ENCODE measurements around the gene PATZ1. TPM values are rescaled to one million over a fixed set of nuclear protein-coding genes. Genes with fewer than 3 reads are reported as not detected.
"Not testable (repeated sequence)": the region's sequence is repeated elsewhere in the genome, so short reads cannot be mapped to it uniquely, and the experiment has no call there.

The PATZ1 gene
- total RNA-seq: 27.6 and 29.0 TPM in 2 replicates
- long read RNA-seq, partial matches to known transcripts: 5 of 8 reads
- long read RNA-seq, other reads (novel, unspliced or antisense): 1 of 8 reads

- Mint-ChIP-seq H3K27ac (ENCODE audit: unreplicated experiment) (peak within 1 kb of the TSS; percentile 89), H3K4me1 (ENCODE audit: unreplicated experiment) (peaks cover 54% of the 10 kb centered on the region), H3K27me3 (ENCODE audit: unreplicated experiment) (no peaks in the 10 kb centered on the region), H3K4me3 (ENCODE audit: unreplicated experiment) (peak within 1 kb of the TSS; percentile 82), H3K36me3 (ENCODE audit: unreplicated experiment) (peaks cover 7% of the 10 kb centered on the region), H3K9me3 (ENCODE audit: unreplicated experiment) (no peaks in the 10 kb centered on the region)
- no peak for TF ChIP-seq CTCF (IDR thresholded peaks at IDR 0.05)
- peak; percentile 90 for DNase-seq (ENCODE audit: extremely low spot score, unreplicated experiment)
These were observed at the start of gene PATZ1 for GRCh38 chr22:31346255-31346732. Gene PATZ1, minus strand, starts transcription at chr22:31346346. Its CDS starts 744 bp downstream, at chr22:31345602.

DNA sequence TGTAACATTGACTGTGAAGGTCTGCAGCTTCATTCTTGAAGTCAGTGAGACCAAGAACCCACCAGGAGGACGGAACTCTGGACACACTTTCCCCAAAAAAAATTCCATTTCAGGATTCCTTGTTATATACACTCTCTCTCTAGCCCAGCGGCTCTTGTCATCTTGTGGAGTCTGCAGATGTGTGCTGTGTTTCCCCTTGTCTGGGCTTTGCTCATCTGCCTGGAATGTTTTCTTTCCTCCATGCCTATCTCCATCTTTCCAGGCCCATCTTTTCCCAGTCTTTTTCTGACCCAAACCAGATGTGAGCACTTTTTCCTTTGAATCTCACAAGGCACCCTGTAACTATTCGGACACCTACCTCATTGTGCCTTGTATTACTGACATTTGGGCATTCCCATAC lies 48.2 kb upstream of the PATZ1 start:
- DNase-seq (ENCODE audit: extremely low spot score, unreplicated experiment): no peak
- Mint-ChIP-seq H3K27ac (ENCODE audit: unreplicated experiment) (no peak overlapping the region), H3K4me3 (ENCODE audit: unreplicated experiment) (no peak overlapping the region), H3K36me3 (ENCODE audit: unreplicated experiment) (no peaks in the 10 kb centered on the region), H3K9me3 (ENCODE audit: unreplicated experiment) (no peaks in the 10 kb centered on the region), H3K4me1 (ENCODE audit: unreplicated experiment) (peaks cover 6% of the 10 kb centered on the region), H3K27me3 (ENCODE audit: unreplicated experiment) (no peaks in the 10 kb centered on the region)
- TF ChIP-seq CTCF (IDR thresholded peaks at IDR 0.05): no peak

DNA sequence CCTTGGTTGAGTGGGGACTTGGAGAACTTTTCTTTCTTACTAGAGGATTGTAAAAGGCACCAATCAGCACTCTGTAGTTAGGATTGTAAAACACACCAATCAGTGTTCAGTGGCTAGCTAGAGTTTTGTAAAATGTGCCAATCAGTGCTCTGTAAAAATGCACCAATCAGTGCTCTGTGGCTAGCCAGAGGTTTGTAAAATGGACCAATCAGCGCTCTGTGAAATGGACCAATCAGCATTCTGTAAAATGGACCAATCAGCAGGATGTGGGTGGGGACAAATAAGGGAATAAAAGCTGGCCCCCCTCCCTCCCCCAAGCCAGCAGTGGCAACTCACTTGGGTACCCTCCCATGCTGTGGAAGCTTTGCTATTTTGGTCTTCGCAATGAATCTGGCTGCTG lies 47.7 kb upstream of the PATZ1 start:
- H3K36me3 Mint-ChIP-seq (ENCODE audit: unreplicated experiment): no peaks in the 10 kb centered on the region
- no peak overlapping the region for H3K4me3 Mint-ChIP-seq (ENCODE audit: unreplicated experiment)
- H3K4me1 Mint-ChIP-seq (ENCODE audit: unreplicated experiment): peaks cover 5% of the 10 kb centered on the region
- H3K27ac Mint-ChIP-seq (ENCODE audit: unreplicated experiment): no peak overlapping the region
- no peak for DNase-seq (ENCODE audit: extremely low spot score, unreplicated experiment)
- H3K9me3 Mint-ChIP-seq (ENCODE audit: unreplicated experiment): no peaks in the 10 kb centered on the region
- no peak for TF ChIP-seq CTCF (IDR thresholded peaks at IDR 0.05)
- H3K27me3 Mint-ChIP-seq (ENCODE audit: unreplicated experiment): no peaks in the 10 kb centered on the region

GRCh38 chr22:31378651-31379050 lies 32.5 kb upstream of the PATZ1 start:
- H3K27ac Mint-ChIP-seq (ENCODE audit: unreplicated experiment); H3K27me3 Mint-ChIP-seq (ENCODE audit: unreplicated experiment); DNase-seq (ENCODE audit: extremely low spot score, unreplicated experiment): not testable (repeated sequence)

GRCh38 chr22:31378123-31378522 lies 32.0 kb upstream of the PATZ1 start:
- Mint-ChIP-seq H3K27me3 (ENCODE audit: unreplicated experiment) (peaks cover 5% of the 10 kb centered on the region), H3K36me3 (ENCODE audit: unreplicated experiment) (no peaks in the 10 kb centered on the region), H3K4me3 (ENCODE audit: unreplicated experiment) (no peak overlapping the region), H3K9me3 (ENCODE audit: unreplicated experiment) (no peaks in the 10 kb centered on the region), H3K27ac (ENCODE audit: unreplicated experiment) (no peak overlapping the region), H3K4me1 (ENCODE audit: unreplicated experiment) (peaks cover 4% of the 10 kb centered on the region)
- TF ChIP-seq CTCF (IDR thresholded peaks at IDR 0.05): no peak
- DNase-seq (ENCODE audit: extremely low spot score, unreplicated experiment): no peak

More at GRCh38 chr22:31378651-31379050, 32.5 kb upstream of the PATZ1 start:
- H3K9me3 Mint-ChIP-seq (ENCODE audit: unreplicated experiment); H3K4me3 Mint-ChIP-seq (ENCODE audit: unreplicated experiment); H3K4me1 Mint-ChIP-seq (ENCODE audit: unreplicated experiment); H3K36me3 Mint-ChIP-seq (ENCODE audit: unreplicated experiment): not testable (repeated sequence)

GRCh38 chr22:31377612-31378011 lies 31.5 kb upstream of the PATZ1 start:
- H3K4me1 Mint-ChIP-seq (ENCODE audit: unreplicated experiment): peaks cover 4% of the 10 kb centered on the region
- H3K4me3 Mint-ChIP-seq (ENCODE audit: unreplicated experiment): no peak overlapping the region
- no peak for DNase-seq (ENCODE audit: extremely low spot score, unreplicated experiment)
- no peak overlapping the region for H3K27ac Mint-ChIP-seq (ENCODE audit: unreplicated experiment)
- H3K27me3 Mint-ChIP-seq (ENCODE audit: unreplicated experiment): peaks cover 3% of the 10 kb centered on the region
- TF ChIP-seq CTCF (IDR thresholded peaks at IDR 0.05): no peak
- no peaks in the 10 kb centered on the region for H3K9me3 Mint-ChIP-seq (ENCODE audit: unreplicated experiment)
- no peaks in the 10 kb centered on the region for H3K36me3 Mint-ChIP-seq (ENCODE audit: unreplicated experiment)

Measured in osteocyte (in vitro differentiated cells).